Measurements from ENCODE around the gene B4GALT2. TPM values are rescaled to one million over a fixed set of nuclear protein-coding genes. Genes with fewer than 3 reads are reported as not detected.
A peak's percentile ranks its signal among the peaks of the same experiment; 100 is the strongest.

The B4GALT2 gene
- total and polyA plus RNA-seq, 9 donors: 11.9 to 51.3 (median 28.8) TPM

DNA sequence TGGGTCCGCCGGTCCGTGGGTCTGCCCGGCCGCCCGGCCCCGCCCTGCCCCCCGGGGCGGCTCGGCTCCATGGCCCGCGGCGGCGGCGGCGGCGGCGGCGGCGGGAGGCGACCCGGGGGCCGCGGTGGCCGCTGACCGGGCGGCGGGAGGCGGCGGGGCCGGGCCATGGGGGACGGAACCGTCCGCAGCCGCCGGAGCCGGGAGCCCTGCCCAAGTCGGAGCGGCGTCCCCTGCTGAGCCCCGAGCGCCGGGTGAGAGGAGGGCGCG is 184 bp downstream of the B4GALT2 start:
- DNase-seq: no peak
- no peaks in the 10 kb centered on the region for H3K27me3 ChIP-seq
- WGBS, 3 donors: 0 to 1% methylated on average over 9 to 45 of the region's 45 CpGs; no CpG with 5 or more reads in 1 of the 3 donors
- H3K4me1 ChIP-seq (ENCODE audit: insufficient read depth): peaks cover 13% of the 10 kb centered on the region
- no peaks in the 10 kb centered on the region for H3K9me3 ChIP-seq
- H3K27ac ChIP-seq: peak overlapping the region; percentile 49 to 64
- TF ChIP-seq EP300 (IDR thresholded peaks at IDR 0.05) (no peak), POLR2A (IDR thresholded peaks at IDR 0.05) (no peak), CTCF (IDR thresholded peaks at IDR 0.05) (no peak)
- H3K36me3 ChIP-seq: no peaks in the 10 kb centered on the region
- peak overlapping the region; percentile 84 for H3K4me3 ChIP-seq
- intact Hi-C loops (cut with DNase I): no loop called here

GRCh38 chr1:43979528-43980254 is 681 bp downstream of the B4GALT2 start:
- H3K4me1 ChIP-seq (ENCODE audit: insufficient read depth): peaks cover 13% of the 10 kb centered on the region
- intact Hi-C loops (cut with DNase I): no loop called here
- H3K27ac ChIP-seq: peak overlapping the region; percentile 49 to 64
- TF ChIP-seq POLR2A (IDR thresholded peaks at IDR 0.05) (no peak), CTCF (IDR thresholded peaks at IDR 0.05) (no peak), EP300 (IDR thresholded peaks at IDR 0.05) (no peak)
- no peaks in the 10 kb centered on the region for H3K27me3 ChIP-seq
- WGBS, 3 donors: 2 to 3% (median 3%) methylated on average over 22 to 45 of the region's 45 CpGs
- no peaks in the 10 kb centered on the region for H3K36me3 ChIP-seq
- peak overlapping the region; percentile 84 for H3K4me3 ChIP-seq
- peak; percentile 54 to 78 (median 70) for DNase-seq
- no peaks in the 10 kb centered on the region for H3K9me3 ChIP-seq

- Histone ChIP-seq H3K27me3 (no peaks in the 10 kb centered on the region), H3K36me3 (no peaks in the 10 kb centered on the region), H3K4me3 (peak overlapping the region; percentile 84), H3K27ac (peak overlapping the region; percentile 49 to 64), H3K9me3 (no peaks in the 10 kb centered on the region), H3K4me1 (ENCODE audit: insufficient read depth) (peaks cover 12% of the 10 kb centered on the region)
- 44 to 61% (median 47%) methylated on average over 13 of the region's 13 CpGs for WGBS, 3 donors
- no peak for DNase-seq
- intact Hi-C loops (cut with DNase I): no loop called here
- TF ChIP-seq POLR2A (IDR thresholded peaks at IDR 0.05): no peak
- no peak for TF ChIP-seq CTCF (IDR thresholded peaks at IDR 0.05)
- no peak for TF ChIP-seq EP300 (IDR thresholded peaks at IDR 0.05)
These were observed 1.5 kb downstream of the B4GALT2 start for GRCh38 chr1:43980255-43981134.

GRCh38 chr1:43981135-43981491 is 2.1 kb downstream of the B4GALT2 start:
- no peaks in the 10 kb centered on the region for H3K9me3 ChIP-seq
- TF ChIP-seq EP300 (IDR thresholded peaks at IDR 0.05): no peak
- TF ChIP-seq CTCF (IDR thresholded peaks at IDR 0.05): no peak
- TF ChIP-seq POLR2A (IDR thresholded peaks at IDR 0.05): no peak
- no peak for DNase-seq
- H3K4me3 ChIP-seq: no peak overlapping the region
- H3K27me3 ChIP-seq: no peaks in the 10 kb centered on the region
- intact Hi-C loops (cut with DNase I): no loop called here
- H3K4me1 ChIP-seq (ENCODE audit: insufficient read depth): peaks cover 9% of the 10 kb centered on the region
- no peak overlapping the region for H3K27ac ChIP-seq
- WGBS, 3 donors: 82 to 86% (median 86%) methylated on average over 20 of the region's 20 CpGs
- no peaks in the 10 kb centered on the region for H3K36me3 ChIP-seq
